GM19043 (cell line): Measurements from ENCODE around the gene TAF11L2.
"Not testable (repeated sequence)": the region's sequence is repeated elsewhere in the genome, so short reads cannot be mapped to it uniquely, and the experiment has no call there.

Source experiments
- ATAC-seq: cut with Tn5 transposase; IDR thresholded peaks from one replicate; pipeline ENCODE4 v1.9.1; 2021; ENCODE audit warnings: low read depth; ENCODE audit not compliant: unreplicated experiment

Gene TAF11L2

DNA sequence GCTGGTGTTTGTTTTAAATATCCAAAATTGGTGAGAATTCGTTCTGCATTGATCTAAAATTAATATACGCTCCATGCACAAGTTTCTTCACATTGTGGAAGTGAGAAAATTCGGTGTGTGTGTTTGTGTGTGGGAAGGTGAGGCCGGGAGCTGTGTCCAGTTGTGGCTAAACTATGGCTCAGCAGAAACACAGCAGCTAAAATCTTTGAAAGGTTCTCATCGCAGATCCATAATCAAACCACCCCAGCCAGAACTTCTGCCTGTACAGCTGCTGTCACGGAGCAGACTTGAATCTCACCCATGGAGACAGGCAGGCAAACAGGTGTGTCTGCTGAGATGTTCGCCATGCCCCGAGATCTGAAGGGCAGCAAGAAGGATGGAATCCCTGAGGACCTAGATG lies at the start of gene TAF11L2:
TSS of gene TAF11L2 (plus strand) at position 301 of the 400 bp plus-strand sequence.
- ATAC-seq = not testable (repeated sequence)

DNA sequence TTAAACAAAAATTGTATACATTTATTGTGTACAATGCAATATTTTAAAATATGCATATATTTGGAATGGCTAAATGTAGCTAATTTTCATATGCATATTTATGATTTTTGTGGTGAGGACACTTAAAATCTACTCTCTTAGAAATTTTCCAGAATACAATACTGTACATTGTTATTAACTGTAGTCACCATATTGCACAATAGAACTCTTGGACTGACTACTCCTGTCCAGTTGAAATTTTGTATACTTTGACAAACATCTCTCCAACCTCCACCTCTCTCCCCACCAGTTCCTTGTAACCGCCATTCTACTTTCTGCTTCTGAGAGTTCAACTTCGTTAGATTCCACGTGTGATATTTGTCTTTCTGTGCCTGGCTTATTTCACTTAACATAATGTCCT lies 49.2 kb upstream of the TAF11L2 start:
- ATAC-seq = no peak

DNA sequence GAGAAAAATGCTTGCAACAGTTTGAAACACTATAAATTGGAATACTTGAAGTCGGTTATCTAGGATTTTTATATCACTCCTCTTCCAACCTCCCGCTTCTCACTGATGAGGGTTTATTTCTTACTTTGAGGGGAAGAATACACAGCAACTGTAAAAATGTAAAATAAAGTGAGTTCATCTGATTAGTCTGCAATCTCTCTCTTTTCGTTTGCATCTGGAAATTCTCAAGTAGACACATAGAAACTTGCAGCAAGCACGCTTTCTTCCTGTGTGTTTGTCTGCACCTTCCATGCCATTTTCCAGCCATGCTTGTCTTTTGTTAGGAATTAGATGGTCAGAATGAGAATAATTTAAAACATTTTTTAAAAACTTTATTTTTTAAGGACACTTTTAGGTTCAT lies 45.1 kb upstream of the TAF11L2 start:
- ATAC-seq = no peak

DNA sequence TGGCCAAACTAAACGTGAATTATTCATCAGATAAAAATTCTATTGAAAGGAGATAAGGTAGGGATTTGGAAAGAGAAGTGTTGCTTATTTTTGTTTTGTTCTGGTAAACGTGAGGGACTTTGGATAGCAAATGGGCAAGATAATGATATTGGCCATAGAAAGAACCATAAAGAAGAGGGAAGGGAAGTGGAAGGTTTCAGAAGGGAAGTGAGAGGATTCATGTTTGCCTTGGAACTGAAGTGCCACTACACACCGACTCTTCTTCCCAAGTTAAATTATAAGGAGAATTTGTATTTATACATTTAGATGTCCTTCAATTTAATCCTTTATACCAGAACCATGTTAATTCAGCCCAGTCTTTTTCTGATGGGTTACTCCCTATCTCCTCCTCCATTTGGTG lies 42.1 kb upstream of the TAF11L2 start:
- no peak for ATAC-seq

DNA sequence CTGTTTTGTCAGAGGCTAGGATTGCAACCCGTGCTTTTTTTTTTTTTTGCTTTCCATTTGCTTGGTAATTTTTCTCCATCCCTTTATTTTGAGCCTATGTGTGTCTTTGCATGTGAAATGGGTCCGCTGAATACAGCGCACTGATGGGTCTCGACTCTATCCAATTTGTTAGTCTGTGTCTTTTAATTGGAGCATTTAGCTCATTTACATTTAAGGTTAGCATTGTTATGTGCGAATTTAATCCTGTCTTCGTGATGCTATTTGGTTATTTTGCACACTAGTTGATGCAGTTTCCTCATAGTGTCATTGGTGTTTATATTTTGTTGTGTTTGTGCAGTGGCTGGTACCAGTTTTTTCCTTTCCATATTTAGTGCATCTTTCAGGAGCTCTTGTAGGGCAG lies 36.2 kb upstream of the TAF11L2 start:
- ATAC-seq = no peak

DNA sequence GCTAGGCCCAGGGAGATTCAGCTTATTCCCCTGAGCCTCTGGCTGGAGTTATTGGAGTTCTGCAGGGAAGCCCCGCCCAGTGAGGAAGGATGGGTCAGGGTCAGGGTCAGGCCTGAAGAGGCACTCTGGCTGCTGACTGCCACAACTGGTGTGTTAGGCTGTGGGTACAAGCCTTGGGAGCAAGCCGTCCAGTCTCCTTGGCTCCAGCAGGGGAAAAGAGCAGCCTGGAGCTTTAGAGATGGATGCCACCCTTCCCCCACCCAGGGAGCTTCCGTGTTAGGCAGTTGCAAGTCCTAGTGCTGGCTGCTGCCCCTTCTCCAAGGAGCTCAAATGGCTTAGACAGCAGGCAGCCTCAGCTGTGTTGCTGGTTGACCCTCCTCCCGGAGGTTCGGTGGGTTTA lies 34.4 kb upstream of the TAF11L2 start:
- no peak for ATAC-seq

DNA sequence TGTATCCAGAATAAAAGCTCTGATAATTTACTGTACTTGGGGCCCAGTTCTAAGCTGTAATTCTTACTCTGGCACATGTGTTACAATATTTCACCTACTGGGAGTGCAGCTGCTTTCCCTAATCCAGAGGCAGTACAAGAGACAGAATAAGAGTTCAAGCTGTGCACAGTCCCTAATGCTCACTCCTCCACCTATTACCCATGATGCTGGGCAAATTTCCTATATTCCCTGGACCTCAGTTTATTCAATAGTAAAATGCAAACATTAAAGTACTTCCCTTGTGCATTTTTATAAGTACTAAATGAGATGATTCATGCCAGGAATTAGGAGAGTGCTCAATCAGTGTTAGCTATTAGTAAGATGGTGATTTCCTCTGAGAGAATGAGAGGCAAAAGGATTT lies 28.0 kb upstream of the TAF11L2 start:
- no peak for ATAC-seq

DNA sequence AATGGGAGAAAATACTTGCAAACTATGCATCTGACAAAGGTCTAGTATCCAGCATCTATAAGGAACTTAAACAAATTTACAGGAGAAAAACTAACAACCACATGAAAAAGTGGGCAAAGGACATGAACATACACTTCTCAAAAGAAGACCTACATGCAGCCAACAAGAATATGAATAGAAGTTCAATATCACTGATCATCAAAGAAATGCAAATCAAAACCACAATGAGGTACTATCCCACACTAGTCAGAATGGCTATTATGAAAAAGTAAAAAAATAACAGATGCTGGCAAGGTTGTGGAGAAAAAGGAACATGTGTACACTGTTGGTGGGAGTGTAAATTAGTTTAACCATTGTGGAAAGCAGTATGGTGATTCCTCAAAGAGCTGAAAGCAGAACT lies 23.0 kb upstream of the TAF11L2 start:
- ATAC-seq = not testable (repeated sequence)

DNA sequence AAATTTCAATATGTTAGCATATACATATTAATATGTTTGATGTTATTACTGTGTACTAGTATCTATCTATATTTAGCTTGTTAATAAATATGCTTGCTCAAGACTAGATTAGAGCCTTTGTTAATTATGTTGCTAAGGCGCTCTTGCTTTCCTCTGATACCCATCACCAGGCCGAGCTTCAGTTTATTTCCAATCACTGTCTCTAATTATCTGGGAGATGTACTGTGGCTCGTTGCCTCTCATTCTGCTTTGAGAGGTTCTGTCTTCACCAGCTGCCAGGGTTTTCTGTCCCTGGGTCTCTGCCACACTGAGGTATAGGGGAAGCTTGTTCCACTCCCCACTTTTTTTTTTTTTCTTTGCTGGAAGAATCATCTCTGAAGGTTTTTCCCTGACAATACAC lies 21.0 kb upstream of the TAF11L2 start:
- ATAC-seq = no peak

DNA sequence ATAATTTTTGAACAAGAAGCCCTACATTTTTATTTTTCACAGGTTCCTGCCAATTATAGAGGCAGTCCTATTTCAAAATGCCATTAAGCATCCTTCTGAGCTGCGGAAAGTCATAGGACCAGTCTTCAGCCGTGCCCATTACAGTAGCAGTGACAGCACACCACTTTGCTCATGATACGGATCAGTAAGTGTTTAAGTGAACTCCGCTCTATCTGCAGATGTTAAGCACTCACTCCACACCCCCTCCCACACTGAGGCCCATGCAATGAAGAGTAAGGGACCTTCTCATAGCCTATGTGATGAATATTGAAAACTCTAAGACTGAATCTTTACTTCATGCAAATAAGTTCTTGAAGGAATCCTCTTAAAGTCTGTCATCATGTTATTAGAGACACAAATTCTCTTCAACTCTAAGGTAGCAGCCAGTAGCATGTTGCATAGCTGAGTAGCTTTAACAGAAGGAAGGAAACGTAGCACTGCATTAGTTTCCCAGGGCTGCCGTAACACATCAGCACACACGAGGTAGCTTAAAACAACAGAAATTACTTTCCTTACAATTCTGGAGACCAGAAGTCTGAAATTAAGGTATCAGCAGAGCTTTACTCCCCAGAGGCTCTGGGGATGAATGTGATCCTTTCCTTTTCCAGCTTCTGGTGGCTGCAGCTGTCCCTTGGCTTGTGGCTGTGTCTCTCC lies 20.3 kb upstream of the TAF11L2 start:
- no peak for ATAC-seq

DNA sequence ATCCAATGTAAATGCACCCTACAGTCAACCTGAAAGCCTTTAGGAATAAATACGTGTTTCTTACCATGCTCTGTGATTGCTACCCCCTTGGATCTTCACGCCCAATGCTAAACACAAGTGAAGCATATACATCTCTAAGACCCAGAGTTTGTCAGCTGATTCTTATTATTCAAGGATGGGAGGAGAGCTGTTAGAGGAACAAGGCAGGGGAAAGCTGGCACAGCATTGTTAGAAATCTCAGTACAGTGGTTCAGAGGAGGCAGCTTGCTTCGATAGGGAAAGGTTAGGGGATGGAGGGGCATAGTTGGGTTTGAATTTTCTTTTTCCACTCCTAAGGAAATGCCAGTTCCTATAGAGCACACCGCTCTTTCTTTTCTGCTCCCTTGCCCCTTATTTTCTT lies 16.7 kb upstream of the TAF11L2 start:
- ATAC-seq = no peak

DNA sequence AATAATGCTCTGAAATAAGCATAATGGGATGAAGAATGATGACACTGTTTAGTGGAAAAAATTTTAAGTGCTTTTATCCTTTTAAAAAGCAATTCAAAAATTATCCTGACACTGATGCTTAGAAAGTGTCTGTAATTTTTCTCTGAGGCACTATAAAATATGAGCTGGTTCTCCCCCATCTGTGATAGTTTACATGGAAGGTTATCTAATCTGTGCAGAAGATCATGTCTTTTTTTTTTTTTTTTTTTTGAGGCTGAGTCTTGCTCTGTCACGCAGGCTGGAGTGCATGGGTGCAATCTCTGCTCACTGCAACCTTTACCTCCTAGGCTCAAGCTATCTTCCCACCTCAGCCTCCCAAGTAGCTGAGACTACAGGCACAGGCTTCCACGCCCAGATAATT lies 15.2 kb upstream of the TAF11L2 start:
- ATAC-seq = no peak

DNA sequence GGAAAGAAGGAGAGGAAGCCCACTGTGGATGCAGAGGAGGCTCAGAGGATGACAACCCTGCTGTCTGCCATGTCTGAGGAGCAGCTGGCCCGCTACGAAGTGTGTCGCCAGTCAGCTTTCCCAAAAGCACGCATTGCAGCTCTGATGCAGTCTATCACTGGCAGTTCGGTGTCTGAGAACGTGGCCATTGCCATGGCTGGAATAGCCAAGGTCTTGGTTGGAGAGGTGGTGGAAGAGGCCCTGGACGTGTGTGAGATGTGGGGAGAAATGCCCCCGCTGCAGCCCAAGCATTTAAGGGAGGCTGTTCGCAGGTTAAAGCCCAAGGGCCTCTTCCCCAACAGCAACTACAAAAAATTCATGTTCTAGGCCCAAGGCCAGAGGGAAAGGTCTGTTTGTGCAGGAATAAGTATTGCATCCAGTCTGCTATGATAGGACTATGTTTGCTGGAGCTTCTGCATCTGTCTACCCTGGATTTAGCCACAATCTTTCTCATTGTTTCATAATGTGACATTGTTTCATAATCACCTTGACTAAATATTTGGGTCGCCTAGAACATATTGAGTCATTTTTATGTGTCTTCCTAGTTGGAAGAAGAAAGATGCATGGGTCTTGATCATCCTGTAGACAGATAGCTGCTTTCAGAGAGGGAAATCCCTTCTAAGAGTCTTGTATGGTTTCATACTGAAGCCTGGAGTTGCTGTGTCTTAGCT lies 11.4 kb upstream of the TAF11L2 start:
- ATAC-seq = not testable (repeated sequence)

DNA sequence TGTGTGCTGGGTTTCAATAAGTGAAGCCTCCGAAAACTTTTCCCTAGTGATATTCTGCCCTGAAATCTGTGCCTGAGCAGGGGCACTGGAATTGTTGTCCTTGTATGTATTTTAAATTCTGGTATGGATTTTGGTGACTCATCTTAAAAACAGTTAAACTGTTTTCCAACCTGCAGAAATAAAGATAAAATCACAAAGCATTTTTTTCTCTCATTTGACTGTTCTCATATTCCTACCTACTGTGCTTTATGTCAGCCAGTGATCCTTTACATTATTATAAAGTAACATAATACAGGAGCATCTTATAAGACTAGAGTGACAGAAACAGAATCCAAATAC lies 10.9 kb upstream of the TAF11L2 start:
- ATAC-seq = no peak

DNA sequence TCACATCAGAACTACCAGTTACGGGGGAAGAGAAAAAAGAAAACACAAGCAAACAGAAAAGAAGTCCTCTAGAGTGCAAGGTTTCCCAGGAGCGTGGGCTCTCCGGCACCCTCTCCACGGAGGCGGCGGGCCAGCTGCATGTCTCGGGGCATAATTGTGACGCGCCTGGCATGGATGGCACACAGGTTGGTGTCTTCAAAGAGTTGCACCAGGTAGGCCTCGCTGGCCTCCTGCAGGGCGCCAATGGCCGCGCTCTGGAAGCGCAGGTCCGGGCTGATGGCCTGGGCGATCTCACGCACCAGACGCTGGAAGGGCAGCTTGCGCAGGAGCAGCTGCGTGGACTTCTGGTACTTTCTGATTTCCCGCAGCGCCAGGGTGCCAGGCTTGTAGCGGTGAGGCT lies 6.8 kb upstream of the TAF11L2 start:
- not testable (repeated sequence) for ATAC-seq

DNA sequence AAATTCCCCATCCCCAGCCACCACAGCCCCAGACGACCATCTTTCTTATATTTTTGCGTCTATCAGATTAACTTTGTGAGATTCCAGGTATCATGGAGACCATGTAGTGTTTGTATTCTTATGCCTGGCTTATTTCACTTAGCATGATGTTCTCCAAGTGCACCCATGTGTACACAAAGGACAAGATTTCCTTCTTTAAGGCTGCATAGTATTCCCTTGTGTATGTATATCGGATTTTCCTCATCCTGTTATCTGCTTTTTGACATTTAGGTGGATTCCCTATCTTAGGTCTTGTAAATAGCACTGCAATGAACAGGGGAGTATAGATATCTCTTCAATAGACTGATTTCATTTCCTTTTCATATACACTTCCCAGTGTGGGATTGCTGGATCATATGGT lies 5.3 kb upstream of the TAF11L2 start:
- no peak for ATAC-seq

DNA sequence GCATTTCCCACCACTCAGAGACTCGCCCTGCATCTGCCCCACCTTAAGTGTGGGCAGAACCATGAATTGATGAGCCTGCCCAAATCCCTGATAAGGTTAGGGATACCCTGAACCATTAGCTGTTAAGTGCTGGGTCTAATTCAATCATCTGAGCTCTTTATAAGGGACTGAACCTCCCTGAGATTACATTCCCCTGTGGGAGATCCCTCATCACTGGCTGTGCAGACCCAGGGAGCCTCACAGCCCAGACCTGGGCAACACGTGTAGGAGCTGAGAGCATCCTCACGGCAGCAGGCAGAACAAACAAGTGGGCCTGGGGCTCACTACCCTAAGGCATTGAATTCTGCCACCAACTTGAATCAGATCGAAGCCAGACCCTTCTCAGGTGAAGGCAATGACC lies 585 bp upstream of the TAF11L2 start:
- ATAC-seq = no peak

DNA sequence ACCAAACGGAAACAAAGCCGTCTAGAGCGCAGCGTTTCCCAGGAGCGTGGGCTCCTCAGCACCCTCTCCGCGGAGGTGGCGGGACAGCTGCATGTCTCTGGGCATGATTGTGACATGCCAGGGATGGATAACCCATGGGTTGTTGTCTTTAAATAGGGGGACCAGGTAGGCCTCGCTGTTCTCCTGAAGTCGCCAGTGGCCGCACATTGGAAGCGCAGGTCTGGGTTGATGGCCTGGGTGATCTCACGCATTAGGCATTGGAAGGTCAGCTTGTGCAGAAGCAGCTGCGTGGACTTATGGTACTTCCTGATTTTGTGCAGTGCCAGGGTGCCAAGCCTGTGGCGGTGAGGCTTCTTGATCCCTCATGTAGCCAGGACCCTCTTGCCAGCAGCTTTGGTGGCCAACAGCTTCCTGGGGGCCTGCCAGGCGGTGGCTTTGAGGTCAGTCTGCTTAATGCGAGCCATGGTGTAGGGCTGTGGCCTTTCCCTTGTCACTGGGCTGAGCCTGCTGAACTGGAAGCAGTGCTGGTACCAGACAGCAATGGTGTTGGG lies 13.8 kb downstream of the TAF11L2 start:
- ATAC-seq = no peak

DNA sequence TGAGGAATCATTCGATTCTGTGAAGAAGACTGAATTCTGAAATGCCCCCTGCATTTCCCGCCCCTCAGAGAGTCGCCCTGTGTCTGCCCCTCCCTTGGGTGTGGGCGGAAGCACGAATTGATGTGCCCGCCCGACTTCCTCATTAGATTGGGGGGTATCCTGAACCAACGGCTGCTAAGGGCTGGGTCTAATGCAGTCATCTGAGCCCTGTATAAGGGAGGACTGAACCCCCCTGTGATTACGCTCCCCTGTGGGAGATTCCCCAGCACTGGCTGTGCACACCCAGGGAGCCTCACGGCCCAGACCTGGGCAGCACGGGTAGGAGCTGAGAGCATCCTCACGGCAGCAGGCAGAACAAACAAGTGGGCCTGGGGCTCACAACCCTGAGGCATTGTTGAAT lies 19.5 kb downstream of the TAF11L2 start:
- not testable (repeated sequence) for ATAC-seq

DNA sequence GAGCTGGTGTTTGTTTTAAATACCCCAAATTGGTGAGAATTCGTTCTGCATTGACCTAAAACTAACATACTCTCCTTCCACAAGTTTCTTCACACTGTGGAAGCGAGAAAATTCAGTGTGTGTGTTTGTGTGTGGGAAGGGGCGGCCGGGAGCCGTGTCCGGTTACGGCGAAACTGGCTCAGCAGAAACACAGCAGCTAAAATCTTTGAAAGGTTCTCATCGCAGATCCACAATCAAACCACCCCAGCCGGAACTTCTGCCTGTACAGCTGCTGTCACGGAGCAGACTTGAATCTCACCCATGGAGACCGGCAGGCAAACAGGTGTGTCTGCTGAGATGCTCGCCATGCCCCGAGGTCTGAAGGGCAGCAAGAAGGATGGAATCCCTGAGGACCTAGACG lies 20.0 kb downstream of the TAF11L2 start, which contains the start of gene TAF11L3:
TSS of gene TAF11L3 (plus strand) at position 301 of the 400 bp plus-strand sequence.
- ATAC-seq = not testable (repeated sequence)

DNA sequence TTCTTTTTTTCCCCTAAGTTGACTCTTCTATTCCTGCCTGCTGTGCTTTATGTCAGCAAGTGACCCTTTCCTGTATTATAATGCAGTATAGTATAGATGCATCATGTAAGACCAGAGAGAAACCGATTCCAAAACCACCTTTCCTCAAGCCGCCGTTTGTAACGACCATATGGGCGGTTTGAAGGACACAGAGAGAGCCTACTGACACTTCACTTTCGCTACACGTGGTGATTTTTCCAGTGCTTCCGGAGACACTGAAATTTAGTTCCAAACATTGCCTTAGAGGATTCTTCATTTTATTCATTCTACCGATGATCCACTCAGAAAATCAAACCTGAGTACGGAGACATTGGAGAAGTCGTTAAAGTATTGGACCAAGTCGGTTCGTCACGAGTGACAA lies 21.5 kb downstream of the TAF11L2 start:
- not testable (repeated sequence) for ATAC-seq

DNA sequence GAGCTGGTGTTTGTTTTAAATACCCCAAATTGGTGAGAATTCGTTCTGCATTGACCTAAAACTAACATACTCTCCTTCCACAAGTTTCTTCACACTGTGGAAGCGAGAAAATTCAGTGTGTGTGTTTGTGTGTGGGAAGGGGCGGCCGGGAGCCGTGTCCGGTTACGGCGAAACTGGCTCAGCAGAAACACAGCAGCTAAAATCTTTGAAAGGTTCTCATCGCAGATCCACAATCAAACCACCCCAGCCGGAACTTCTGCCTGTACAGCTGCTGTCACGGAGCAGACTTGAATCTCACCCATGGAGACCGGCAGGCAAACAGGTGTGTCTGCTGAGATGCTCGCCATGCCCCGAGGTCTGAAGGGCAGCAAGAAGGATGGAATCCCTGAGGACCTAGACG lies 23.5 kb downstream of the TAF11L2 start, which contains the start of gene TAF11L4:
TSS of gene TAF11L4 (plus strand) at position 301 of the 400 bp plus-strand sequence.
- not testable (repeated sequence) for ATAC-seq
